Panc1 (cell line): Measurements from ENCODE around the gene BIK. TPM values are rescaled to one million over a fixed set of nuclear protein-coding genes. Genes with fewer than 3 reads are reported as not detected.

Experiments used
- ATAC-seq: fragments of 200-7000 bp; cut with Tn5 transposase; 2 replicates; pipeline ENCODE4 v1.9.1; 2020; ENCODE audit warnings: mild to moderate bottlenecking, moderate library complexity
- BruUV-seq: library from RNA; stranded (reverse); fragments of 400-500 nt; replicated peaks from 2 replicates; lab custom pipeline; 2021; lab: Mats Ljungman, UMichigan
- CTCF ChIA-PET: fragments of 300-600 bp; sonication (Branson Sonifier 250); formaldehyde crosslinking; loops from one replicate; lab custom pipeline; 2022; ENCODE audit warnings: antibody characterized with exemption; lab: Charles Lee
- POLR2A ChIA-PET: fragments of 300-600 bp; sonication (Branson Sonifier 250); formaldehyde crosslinking; loops from one replicate; lab custom pipeline; 2022; ENCODE audit warnings: antibody characterized with exemption; lab: Charles Lee
- DNase-seq: peaks from one replicate; pipeline ENCODE4 v3.0.0-alpha.2; 2010; ENCODE audit warnings: low read depth, low spot score
- H3K27ac ChIP-seq: 2 replicates; pipeline ENCODE4 v1.5.1; 2011; ENCODE audit warnings: mild to moderate bottlenecking, low read length, inconsistent platforms
- H3K27me3 ChIP-seq: fragments of 200-500 bp; sonication (Bioruptor generic); 2 replicates; pipeline ENCODE4 v1.6.0; 2014; ENCODE audit warnings: low read length, inconsistent platforms; ENCODE audit not compliant: control insufficient read depth, insufficient read depth
- H3K36me3 ChIP-seq: fragments of 200-500 bp; sonication (Bioruptor generic); 2 replicates; pipeline ENCODE4 v1.5.1; 2014; ENCODE audit warnings: inconsistent platforms, mild to moderate bottlenecking, low read length, moderate library complexity; ENCODE audit not compliant: control insufficient read depth, insufficient read depth
- H3K4me1 ChIP-seq: 2 replicates; pipeline ENCODE4 v1.5.1; 2011; ENCODE audit warnings: inconsistent platforms, mild to moderate bottlenecking, low read length, moderate library complexity; ENCODE audit not compliant: control insufficient read depth, insufficient read depth
- H3K4me3 ChIP-seq, 2 experiments: 2 replicates each; pipeline ENCODE4 v1.5.1; 2011 to 2012; ENCODE audit warnings: low read depth in 2 of 2, low read length in 2 of 2, mild to moderate bottlenecking in 2 of 2, inconsistent platforms in 1 of 2, moderate library complexity in 1 of 2
- H3K9me3 ChIP-seq: fragments of 200-500 bp; sonication (Bioruptor generic); 2 replicates; pipeline ENCODE4 v1.5.1; 2014; ENCODE audit warnings: low read depth, mild to moderate bottlenecking, inconsistent platforms, low read length, moderate library complexity; ENCODE audit not compliant: control insufficient read depth, insufficient read depth
- POLR2AphosphoS5 ChIP-seq: IDR thresholded peaks from 2 replicates; pipeline ENCODE4 v1.6.1; 2012; ENCODE audit warnings: mild to moderate bottlenecking, low read depth, low read length, moderate library complexity
- SIN3A ChIP-seq: IDR thresholded peaks from 2 replicates; pipeline ENCODE4 v1.6.1; 2012; ENCODE audit warnings: low read depth, mild to moderate bottlenecking, low read length, moderate library complexity, borderline replicate concordance; ENCODE audit not compliant: insufficient read depth
- TCF7L2 ChIP-seq: IDR thresholded peaks from 2 replicates; pipeline ENCODE4 v1.6.1; 2011; ENCODE audit warnings: mild to moderate bottlenecking, low read depth, low read length, inconsistent platforms
- in situ Hi-C: cut with HindIII; loops from 2 replicates; pipeline ENCODE4 v1.10.0; 2016; ENCODE audit warnings: low sequenced_read_pairs, low pct_unique_long_range_greater_than_20kb
- intact Hi-C: fragments of 100-400 bp; cut with micrococcal nuclease; formaldehyde crosslinking; loops from one replicate; pipeline ENCODE4 v1.10.0; 2022; ENCODE audit not compliant: unreplicated experiment
- total RNA-seq: library from RNA; stranded (reverse); gene quantifications from one replicate; pipeline ENCODE4 v1.2.1, GENCODE V29; 2021; ENCODE audit not compliant: unreplicated experiment
- TF ChIP-seq, protein P1 (sequence below): fragments of 450-650 bp; IDR thresholded peaks from 2 replicates; pipeline ENCODE4 v1.5.1; 2017; ENCODE audit warnings: mild to moderate bottlenecking
- TF ChIP-seq, protein P2 (sequence below), 2 experiments: IDR thresholded peaks; 2 replicates each; pipeline ENCODE4 v1.6.1; 2011 to 2012; ENCODE audit warnings: low read depth in 2 of 2, control low read depth in 1 of 2, low read length in 1 of 2, mild to moderate bottlenecking in 1 of 2, moderate library complexity in 1 of 2; ENCODE audit not compliant: insufficient read depth in 1 of 2

BIK gene
- total RNA-seq, 1 experiment from 2014 or later: 0.18 TPM

DNA sequence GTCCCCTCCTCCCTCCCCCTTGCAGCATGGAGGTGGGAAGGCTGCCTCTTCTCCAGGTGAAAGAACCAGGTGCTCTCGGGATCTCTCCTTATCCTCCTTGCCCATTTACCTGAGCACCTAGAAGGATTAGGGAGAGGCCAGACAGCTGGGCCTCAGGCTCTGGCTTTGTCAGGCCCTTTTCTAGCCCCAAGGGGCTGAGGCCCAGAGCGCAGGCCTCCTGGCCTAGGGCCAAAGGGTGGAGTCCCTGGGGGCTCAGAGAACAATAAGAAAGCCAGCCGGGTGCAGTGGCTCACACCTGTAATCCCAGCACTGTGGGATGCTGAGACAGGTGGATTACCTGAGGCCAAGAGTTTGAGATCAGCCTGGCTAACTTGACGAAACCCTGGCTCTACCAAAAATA, 16.0 kb upstream of the BIK start:
- DNase-seq (no peak), ATAC-seq (no peak)
- no peaks in the 10 kb centered on the region for H3K9me3 ChIP-seq
- ChIA-PET POLR2A (no interaction called here), CTCF (no interaction called here)
- peaks cover 3% of the 10 kb centered on the region; the same call in 1 of the 2 replicates for H3K4me1 ChIP-seq
- in situ Hi-C loops: no loop called here
- H3K36me3 ChIP-seq: no peaks in the 10 kb centered on the region
- no peak overlapping the region for H3K4me3 ChIP-seq
- no peaks in the 10 kb centered on the region for H3K27me3 ChIP-seq
- intact Hi-C loops: no loop called here
- TF ChIP-seq, protein P1, sequence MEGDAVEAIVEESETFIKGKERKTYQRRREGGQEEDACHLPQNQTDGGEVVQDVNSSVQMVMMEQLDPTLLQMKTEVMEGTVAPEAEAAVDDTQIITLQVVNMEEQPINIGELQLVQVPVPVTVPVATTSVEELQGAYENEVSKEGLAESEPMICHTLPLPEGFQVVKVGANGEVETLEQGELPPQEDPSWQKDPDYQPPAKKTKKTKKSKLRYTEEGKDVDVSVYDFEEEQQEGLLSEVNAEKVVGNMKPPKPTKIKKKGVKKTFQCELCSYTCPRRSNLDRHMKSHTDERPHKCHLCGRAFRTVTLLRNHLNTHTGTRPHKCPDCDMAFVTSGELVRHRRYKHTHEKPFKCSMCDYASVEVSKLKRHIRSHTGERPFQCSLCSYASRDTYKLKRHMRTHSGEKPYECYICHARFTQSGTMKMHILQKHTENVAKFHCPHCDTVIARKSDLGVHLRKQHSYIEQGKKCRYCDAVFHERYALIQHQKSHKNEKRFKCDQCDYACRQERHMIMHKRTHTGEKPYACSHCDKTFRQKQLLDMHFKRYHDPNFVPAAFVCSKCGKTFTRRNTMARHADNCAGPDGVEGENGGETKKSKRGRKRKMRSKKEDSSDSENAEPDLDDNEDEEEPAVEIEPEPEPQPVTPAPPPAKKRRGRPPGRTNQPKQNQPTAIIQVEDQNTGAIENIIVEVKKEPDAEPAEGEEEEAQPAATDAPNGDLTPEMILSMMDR: no peak
- TF ChIP-seq POLR2AphosphoS5 (no peak), TCF7L2 (no peak), SIN3A (no peak)
- TF ChIP-seq, protein P2, sequence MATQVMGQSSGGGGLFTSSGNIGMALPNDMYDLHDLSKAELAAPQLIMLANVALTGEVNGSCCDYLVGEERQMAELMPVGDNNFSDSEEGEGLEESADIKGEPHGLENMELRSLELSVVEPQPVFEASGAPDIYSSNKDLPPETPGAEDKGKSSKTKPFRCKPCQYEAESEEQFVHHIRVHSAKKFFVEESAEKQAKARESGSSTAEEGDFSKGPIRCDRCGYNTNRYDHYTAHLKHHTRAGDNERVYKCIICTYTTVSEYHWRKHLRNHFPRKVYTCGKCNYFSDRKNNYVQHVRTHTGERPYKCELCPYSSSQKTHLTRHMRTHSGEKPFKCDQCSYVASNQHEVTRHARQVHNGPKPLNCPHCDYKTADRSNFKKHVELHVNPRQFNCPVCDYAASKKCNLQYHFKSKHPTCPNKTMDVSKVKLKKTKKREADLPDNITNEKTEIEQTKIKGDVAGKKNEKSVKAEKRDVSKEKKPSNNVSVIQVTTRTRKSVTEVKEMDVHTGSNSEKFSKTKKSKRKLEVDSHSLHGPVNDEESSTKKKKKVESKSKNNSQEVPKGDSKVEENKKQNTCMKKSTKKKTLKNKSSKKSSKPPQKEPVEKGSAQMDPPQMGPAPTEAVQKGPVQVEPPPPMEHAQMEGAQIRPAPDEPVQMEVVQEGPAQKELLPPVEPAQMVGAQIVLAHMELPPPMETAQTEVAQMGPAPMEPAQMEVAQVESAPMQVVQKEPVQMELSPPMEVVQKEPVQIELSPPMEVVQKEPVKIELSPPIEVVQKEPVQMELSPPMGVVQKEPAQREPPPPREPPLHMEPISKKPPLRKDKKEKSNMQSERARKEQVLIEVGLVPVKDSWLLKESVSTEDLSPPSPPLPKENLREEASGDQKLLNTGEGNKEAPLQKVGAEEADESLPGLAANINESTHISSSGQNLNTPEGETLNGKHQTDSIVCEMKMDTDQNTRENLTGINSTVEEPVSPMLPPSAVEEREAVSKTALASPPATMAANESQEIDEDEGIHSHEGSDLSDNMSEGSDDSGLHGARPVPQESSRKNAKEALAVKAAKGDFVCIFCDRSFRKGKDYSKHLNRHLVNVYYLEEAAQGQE (IDR thresholded peaks at IDR 0.05; ENCODE audit: insufficient read depth in 1 of 2, low read depth in 2 of 2, low read length in 1 of 2): no peak
- H3K27ac ChIP-seq: no peak overlapping the region
- no TSS peak for BruUV-seq

DNA sequence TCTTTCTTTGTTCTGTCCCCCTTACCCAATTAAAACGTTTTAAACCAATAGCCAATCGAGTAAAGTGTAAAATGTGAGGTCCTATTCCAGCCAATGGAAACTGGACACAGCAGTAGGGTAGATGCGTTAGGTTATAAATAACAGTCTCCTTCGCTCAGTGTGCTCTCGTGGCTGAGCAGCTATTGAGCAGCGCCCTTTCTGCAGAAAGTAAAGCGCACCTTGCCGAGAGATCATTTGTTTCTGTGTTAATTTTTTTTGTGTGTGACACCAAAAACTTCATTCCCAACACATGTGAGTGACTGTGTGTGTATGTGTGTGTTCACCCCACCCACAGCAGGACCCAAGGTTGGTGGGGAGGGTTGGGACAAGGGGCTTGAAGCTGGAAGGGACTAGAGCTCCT, 14.1 kb upstream of the BIK start:
- ChIA-PET CTCF (no interaction called here), POLR2A (no interaction called here)
- Histone ChIP-seq H3K36me3 (no peaks in the 10 kb centered on the region), H3K27me3 (no peaks in the 10 kb centered on the region), H3K4me1 (no peaks in the 10 kb centered on the region), H3K9me3 (no peaks in the 10 kb centered on the region), H3K27ac (no peak overlapping the region), H3K4me3 (no peak overlapping the region)
- BruUV-seq: no TSS peak
- in situ Hi-C loops (no loop called here), intact Hi-C loops (no loop called here)
- ATAC-seq (no peak), DNase-seq (no peak)
- TF ChIP-seq TCF7L2 (no peak), SIN3A (no peak), POLR2AphosphoS5 (no peak)
- TF ChIP-seq, protein P2 (IDR thresholded peaks at IDR 0.05; ENCODE audit: insufficient read depth in 1 of 2, low read depth in 2 of 2, low read length in 1 of 2): no peak
- TF ChIP-seq, protein P1: no peak
